Omental fat pad (tissue), 4 donors: ENCODE results near the gene GNAT2. TPM values are rescaled to one million over a fixed set of nuclear protein-coding genes. Genes with fewer than 3 reads are reported as not detected.

ENCODE experiments used
- ATAC-seq: fragments of 150-250 bp; one replicate; pipeline ENCODE4 v1.9.1; 2016; ENCODE audit warnings: mild to moderate bottlenecking, moderate library complexity; ENCODE audit not compliant: low FRiP score
- DNase-seq: peaks from one replicate; pipeline ENCODE4 v3.0.0-alpha.2; 2019; ENCODE audit warnings: low spot score
- total RNA-seq, 4 donors: library from RNA; depleted of rRNA; stranded (reverse); fragments of >200 nt; gene quantifications; one replicate each; pipeline ENCODE4 v1.1.0, GENCODE V29; 2016
- TF ChIP-seq, protein P1 (sequence below), 3 donors: fragments of 450-650 bp; IDR thresholded peaks; one replicate each; pipeline ENCODE4 v1.5.1; 2016 to 2017; ENCODE audit warnings: antibody characterized with exemption in 3 of 3, mild to moderate bottlenecking in 3 of 3, moderate library complexity in 2 of 3

GNAT2 gene
- total RNA-seq, 4 donors from 2014 or later, result not detected

DNA sequence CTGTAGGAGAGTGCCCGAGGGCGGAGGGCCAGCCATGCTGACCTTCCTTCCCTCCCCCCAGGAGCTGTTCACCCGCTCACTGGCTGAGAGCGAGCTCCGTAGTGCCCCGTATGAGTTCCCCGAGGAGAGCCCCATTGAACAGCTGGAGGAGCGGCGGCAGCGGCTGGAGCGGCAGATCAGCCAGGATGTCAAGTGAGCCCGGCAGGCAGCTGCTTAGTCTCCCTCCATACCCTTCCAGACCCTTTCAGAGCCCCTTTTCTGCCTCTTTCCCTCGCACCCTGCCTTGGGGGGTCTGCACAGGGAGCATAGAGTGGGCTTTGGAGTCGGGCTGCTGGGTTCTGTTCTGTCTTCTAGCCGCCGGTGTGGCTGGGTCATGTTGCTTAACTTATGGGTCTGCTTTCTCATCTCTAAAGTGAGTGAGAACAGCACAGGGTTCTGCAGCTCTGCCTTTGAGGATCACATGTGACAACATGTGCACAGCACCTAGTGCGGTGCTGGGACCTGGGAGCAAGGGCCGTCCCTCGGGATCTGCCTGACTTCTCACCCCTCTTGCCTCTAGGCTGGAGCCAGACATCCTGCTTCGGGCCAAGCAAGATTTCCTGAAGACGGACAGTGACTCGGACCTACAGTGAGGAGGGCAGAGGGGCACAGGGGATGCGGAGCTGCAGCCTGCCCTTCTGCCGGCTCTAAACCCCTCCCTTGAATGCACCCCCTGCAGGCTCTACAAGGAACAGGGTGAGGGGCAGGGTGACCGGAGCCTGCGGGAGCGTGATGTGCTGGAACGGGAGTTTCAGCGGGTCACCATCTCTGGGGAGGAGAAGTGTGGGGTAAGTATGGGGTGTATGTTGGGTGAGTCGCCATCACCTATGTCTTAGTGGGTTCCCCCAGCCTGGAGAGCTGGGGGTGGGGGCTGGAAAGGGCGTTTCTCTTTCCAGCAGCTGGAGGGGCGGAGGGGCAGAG lies 6.5 kb upstream of the GNAT2 start:
- DNase-seq (no peak), ATAC-seq (no peak)
- TF ChIP-seq, protein P1, sequence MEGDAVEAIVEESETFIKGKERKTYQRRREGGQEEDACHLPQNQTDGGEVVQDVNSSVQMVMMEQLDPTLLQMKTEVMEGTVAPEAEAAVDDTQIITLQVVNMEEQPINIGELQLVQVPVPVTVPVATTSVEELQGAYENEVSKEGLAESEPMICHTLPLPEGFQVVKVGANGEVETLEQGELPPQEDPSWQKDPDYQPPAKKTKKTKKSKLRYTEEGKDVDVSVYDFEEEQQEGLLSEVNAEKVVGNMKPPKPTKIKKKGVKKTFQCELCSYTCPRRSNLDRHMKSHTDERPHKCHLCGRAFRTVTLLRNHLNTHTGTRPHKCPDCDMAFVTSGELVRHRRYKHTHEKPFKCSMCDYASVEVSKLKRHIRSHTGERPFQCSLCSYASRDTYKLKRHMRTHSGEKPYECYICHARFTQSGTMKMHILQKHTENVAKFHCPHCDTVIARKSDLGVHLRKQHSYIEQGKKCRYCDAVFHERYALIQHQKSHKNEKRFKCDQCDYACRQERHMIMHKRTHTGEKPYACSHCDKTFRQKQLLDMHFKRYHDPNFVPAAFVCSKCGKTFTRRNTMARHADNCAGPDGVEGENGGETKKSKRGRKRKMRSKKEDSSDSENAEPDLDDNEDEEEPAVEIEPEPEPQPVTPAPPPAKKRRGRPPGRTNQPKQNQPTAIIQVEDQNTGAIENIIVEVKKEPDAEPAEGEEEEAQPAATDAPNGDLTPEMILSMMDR (IDR thresholded peaks at IDR 0.05), result no peak

DNA sequence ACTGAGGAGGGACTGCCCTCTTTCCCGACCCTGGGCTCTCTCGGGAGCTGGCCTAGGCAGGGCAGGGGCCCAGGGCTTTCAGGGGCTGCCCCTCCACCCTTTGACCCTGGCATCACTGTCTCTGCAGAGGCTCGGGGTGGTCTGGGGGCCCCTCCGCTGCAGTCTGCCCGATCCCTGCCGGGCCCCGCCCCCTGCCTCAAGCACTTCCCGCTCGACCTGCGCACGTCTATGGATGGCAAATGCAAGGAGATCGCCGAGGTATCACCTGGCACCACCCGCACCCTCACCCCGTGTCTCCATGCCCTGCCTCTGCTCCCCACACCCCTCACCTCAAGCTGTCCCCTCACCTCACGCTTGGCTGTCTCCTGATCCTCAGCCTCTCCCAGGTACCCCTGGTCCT lies 5.8 kb upstream of the GNAT2 start:
- no peak for DNase-seq
- TF ChIP-seq, protein P1 (IDR thresholded peaks at IDR 0.05), result no peak
- ATAC-seq, result no peak

DNA sequence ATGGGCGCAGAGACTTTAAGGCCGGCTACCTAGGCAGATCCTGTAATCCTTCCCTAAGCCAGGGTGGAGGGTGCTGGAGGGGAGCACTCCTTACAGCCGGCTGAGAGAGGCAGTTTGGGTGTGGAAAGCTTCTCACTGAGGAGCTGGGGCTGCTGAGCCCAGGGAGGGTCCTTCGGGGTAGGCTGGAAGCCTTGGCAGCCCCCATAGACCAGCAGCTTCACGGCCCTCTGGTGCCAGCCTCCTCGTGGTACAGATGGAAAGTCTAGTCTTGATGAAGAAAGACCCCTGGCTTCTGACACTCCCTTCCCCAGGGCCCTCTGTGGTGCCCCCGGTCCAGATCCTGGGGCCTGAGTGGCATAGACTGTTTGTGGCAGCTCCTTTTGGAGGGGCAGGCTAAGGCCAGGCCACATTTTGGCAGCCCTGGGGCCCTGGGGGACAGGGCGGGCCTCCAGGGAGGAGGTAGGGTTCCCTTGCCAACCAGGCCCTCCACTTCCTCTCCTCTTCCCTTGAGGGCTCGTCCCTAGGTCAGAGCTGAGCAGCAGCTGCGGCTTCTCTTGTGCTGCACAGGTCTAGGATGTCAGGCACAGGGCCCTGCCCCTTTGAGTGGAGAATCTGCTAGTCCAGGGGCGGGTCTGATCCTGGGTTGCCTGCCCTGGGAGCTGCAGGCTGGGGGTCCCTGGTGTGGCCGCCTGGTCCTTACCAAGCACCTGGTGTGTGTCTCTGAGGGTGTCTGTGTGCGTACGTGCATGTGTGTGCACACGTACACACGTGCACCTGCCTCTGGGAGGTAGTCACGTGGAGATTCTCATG lies 5.0 kb upstream of the GNAT2 start:
- no peak for DNase-seq
- no peak for ATAC-seq
- TF ChIP-seq, protein P1 (IDR thresholded peaks at IDR 0.05), result no peak

DNA sequence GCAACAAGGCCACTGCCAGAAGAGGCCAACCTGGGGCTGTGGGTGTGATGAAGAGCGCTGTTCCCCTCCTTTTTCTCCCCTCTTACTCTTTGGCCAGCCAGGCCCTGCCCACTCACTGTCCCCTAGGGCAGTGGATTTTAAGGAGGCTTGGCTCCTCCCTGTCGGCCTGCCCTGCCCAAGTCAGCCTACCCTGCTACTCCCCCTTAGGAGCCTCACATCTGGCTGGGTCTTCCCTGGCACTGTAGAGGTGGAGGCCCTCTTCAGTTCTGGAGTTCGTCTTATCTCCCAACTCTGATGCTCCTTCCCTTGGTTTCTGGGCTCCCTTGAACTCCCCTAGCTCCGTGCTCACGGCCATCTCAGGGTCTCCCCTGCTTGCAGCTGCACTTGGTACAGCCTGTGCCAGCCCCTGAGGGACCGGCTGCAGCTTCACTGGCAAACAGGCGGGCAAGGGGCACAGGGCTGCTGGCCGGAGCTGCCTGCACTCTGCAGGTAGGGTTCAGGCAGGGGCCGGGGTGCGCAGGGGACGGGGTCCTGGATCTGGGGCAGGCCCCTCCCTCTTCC lies 4.3 kb upstream of the GNAT2 start:
- DNase-seq (no peak), ATAC-seq (no peak)
- TF ChIP-seq, protein P1 (IDR thresholded peaks at IDR 0.05), result no peak

DNA sequence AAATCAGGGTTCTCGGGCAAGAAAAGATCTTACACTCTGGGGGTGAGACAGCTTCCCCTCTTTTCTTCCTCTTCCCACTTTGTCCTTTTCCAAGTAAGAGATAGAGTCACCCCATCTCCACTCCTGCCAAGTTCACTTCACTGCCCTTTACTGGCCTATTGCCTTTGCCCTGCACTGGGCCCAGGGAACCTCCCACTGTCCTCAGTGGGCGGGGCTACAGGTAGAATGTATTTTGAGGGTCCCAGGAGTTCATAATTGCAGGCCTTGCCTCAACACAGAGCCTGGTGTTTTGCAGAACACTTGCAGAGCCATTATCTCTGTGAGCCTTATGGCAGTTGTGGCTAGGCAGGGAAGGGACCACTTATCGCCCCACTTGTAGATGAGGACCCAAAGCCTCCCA lies 3.5 kb upstream of the GNAT2 start:
- TF ChIP-seq, protein P1 (IDR thresholded peaks at IDR 0.05), result no peak
- ATAC-seq (no peak), DNase-seq (no peak)

DNA sequence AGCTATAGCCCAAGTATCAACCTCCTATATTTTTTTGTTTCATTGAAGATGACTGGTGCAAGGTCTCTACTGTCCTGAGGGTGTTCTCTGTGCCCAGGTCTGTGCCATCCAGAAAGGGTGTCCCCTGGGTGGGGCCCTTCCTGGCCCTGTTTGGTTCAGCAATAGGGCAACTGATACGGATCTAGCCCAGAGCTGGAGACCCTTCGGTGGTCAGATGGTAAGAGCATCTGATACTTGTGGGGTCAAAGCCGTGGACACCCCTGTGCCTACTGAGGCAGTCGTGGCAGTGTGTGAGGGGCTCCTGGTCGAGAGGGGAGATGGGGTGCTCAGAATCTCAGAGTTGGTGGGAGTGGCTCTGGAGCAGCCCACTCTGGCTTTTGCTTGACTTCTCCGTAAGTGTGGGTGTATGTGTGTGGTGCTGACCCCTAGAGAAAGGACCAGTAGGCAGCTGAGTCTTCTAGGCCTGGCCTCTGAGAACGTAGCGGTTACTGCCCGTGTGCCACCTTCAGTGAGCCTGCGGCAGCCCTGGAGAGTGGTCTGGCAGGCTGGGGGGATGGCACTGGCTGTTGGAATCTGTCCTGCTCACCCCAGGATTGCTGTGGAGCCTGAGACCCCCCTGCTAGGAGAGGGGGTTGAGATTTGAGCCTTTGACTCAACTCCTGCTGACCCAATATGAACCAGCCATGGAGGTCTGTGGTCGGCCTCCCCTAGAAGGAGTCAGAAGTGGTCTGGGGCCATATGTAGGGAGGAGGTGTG lies 2.9 kb upstream of the GNAT2 start:
- no peak for ATAC-seq
- TF ChIP-seq, protein P1 (IDR thresholded peaks at IDR 0.05), result no peak
- DNase-seq, result no peak
